ENCODE data around the gene JAKMIP2.

JAKMIP2 gene

GRCh38 chr5:147776989-147777388 is 5.5 kb downstream of the JAKMIP2 start:
- DNase-seq (ENCODE audit: low read depth), result no peak
- H3K4me3 ChIP-seq (ENCODE audit: low read length), result no peak overlapping the region
- TF ChIP-seq, protein P1, sequence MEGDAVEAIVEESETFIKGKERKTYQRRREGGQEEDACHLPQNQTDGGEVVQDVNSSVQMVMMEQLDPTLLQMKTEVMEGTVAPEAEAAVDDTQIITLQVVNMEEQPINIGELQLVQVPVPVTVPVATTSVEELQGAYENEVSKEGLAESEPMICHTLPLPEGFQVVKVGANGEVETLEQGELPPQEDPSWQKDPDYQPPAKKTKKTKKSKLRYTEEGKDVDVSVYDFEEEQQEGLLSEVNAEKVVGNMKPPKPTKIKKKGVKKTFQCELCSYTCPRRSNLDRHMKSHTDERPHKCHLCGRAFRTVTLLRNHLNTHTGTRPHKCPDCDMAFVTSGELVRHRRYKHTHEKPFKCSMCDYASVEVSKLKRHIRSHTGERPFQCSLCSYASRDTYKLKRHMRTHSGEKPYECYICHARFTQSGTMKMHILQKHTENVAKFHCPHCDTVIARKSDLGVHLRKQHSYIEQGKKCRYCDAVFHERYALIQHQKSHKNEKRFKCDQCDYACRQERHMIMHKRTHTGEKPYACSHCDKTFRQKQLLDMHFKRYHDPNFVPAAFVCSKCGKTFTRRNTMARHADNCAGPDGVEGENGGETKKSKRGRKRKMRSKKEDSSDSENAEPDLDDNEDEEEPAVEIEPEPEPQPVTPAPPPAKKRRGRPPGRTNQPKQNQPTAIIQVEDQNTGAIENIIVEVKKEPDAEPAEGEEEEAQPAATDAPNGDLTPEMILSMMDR (IDR thresholded peaks at IDR 0.05; ENCODE audit: insufficient read depth, low read depth, low read length, missing control alignments), result no peak

DNA sequence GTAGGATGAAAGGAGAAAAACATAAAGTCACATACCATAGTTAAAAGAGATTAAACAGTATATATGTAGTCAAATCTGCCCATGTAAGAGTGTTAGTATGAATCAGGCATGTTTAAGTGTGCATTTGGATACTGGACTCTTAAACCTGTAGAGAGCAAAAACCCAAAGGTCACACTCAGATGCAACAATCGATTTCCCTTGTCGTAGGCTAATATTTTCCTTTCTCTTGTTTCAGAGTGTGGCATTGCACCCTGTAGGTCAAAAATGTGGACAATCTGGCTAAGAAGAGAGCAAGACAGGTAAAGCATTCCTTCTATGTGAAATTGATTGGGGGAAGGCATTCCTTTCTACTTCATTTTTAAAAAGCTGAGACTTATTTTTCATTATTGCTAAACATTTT is 8.9 kb downstream of the JAKMIP2 start:
- no peak overlapping the region for H3K4me3 ChIP-seq (ENCODE audit: low read length)
- DNase-seq (ENCODE audit: low read depth), result no peak
- TF ChIP-seq, protein P1 (IDR thresholded peaks at IDR 0.05; ENCODE audit: insufficient read depth, low read depth, low read length, missing control alignments), result no peak

- TF ChIP-seq, protein P1 (IDR thresholded peaks at IDR 0.05; ENCODE audit: insufficient read depth, low read depth, low read length, missing control alignments), result no peak
- no peak for DNase-seq (ENCODE audit: low read depth)
- no peak overlapping the region for H3K4me3 ChIP-seq (ENCODE audit: low read length)
Measured at GRCh38 chr5:147773139-147773538, 9.4 kb downstream of the JAKMIP2 start.

DNA sequence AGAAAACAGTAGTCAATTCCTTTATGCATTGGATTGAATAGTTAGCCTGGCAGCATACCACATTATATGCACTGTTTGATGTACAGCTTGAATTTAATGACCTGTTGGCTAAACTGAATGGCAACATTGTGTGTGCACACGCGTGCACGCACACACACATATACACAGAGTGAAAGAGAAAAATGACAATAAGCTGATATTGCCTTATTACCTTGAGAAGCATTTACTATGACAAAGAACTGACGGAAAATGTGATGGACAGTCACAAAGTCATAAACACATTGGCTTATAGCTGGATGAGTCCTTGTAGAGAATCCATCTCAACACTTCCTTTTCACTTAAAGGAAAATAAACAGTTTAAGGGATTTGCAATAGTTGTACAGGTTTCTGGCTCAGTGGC is 15.5 kb downstream of the JAKMIP2 start:
- DNase-seq (ENCODE audit: low read depth), result no peak
- TF ChIP-seq, protein P1 (IDR thresholded peaks at IDR 0.05; ENCODE audit: insufficient read depth, low read depth, low read length, missing control alignments), result no peak
- H3K4me3 ChIP-seq (ENCODE audit: low read length), result no peak overlapping the region

DNA sequence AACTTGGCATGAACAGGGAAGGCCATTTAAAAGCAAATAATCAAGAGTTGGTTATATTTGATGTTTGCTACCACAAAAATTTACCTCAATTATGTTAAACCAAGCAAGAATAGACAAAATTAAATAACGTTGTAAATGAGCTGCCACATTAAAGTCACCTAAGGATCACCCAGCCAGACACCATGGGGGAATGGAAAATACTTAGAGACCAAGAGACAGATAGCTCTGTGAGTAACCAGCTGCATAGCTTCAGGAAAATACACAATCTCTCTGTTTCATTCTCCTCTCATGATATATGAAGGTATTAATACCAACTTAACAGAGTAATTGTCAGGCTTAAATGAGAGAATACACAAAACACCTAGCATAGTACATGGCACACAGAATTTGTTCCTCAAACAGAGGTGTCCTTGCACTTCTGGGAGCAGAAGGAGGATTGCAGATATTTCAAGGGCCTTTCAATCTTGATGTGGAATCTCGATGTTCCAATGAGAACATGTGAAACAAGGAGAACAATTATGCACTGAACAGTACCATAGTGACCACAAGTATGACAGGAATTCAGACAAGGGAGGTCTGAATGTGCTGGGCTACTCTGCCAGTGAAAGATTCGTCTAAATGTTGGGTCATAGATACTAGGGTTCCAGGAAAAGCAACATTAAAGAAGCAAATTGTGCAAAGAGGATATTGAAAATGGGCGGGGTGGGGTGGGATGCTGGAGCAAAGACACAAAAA is 18.6 kb downstream of the JAKMIP2 start:
- H3K4me3 ChIP-seq (ENCODE audit: low read length), result no peak overlapping the region
- TF ChIP-seq, protein P1 (IDR thresholded peaks at IDR 0.05; ENCODE audit: insufficient read depth, low read depth, low read length, missing control alignments), result no peak
- DNase-seq (ENCODE audit: low read depth), result no peak

DNA sequence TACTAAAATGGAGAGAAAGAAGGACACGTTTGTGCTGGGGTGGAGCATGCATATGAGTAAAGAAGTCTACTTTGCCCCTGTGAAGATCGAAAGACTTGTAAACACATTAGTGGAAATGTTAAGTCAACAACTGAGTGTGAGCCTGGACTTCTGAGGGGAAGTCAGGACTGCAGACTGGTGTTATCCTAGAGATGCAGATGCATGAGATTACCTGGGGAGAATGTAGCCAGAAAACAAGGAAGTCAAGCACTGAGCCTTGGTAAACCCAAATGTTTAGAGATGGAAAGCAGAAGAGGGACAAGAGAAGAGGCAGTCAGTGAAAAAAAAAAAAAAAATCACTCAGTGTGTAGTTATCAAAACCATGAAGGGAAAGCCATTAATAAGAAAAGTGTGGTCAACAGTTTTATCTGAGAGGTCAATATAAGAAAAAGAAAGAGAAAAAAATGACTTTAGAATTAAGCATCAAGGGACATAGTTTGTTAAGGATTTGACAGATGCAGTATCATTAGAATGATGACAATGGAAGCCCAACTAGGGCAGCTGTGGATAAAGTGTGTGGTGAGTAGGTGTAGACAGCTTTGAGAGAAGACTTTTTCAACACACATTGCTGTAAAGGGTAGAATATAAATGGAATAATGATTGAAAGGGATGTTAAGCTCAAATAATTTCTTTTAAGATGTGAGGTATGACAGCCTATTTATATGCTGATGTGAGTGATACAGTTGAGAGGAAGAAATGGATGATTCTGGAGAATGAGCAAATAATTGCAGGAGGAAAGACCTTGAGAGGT is 22.2 kb downstream of the JAKMIP2 start:
- H3K4me3 ChIP-seq (ENCODE audit: low read length), result no peak overlapping the region
- no peak for DNase-seq (ENCODE audit: low read depth)
- TF ChIP-seq, protein P1 (IDR thresholded peaks at IDR 0.05; ENCODE audit: insufficient read depth, low read depth, low read length, missing control alignments), result no peak

Measured in epithelial cell of esophagus (primary cell).